Measurements from ENCODE around the gene SLC22A17. TPM values are rescaled to one million over a fixed set of nuclear protein-coding genes. Genes with fewer than 3 reads are reported as not detected.

SLC22A17 gene
- total RNA-seq, 1 experiment from 2014 or later: 42.3 TPM

GRCh38 chr14:23322568-23323517, 29.8 kb downstream of the SLC22A17 start:
- CTCF ChIA-PET: interaction anchor here (0.6 to 4.5 kb wide), 15 partner anchors 16 to 347 kb away, joined by 3 to 39 read pairs (median 8); partner anchors contain the start of genes BCL2L2, CEBPE, CMTM5 and PPP1R3E
- DNase-seq (ENCODE audit: low spot score): no peak
- Mint-ChIP-seq H3K4me3 (peak overlapping the region; percentile 96), H3K27ac (peak overlapping the region; percentile 96), H3K27me3 (ENCODE audit: low read depth) (no peaks in the 10 kb centered on the region), H3K9me3 (no peaks in the 10 kb centered on the region), H3K36me3 (peaks cover 46% of the 10 kb centered on the region), H3K4me1 (peaks cover 26% of the 10 kb centered on the region)
- TF ChIP-seq SMAD3 (CRISPR knock-in tag; IDR thresholded peaks at IDR 0.05; ENCODE audit: borderline replicate concordance) (no peak), ESRRA (CRISPR knock-in tag; IDR thresholded peaks at IDR 0.05; ENCODE audit: borderline replicate concordance) (no peak), ZNF219 (CRISPR knock-in tag; IDR thresholded peaks at IDR 0.05; ENCODE audit: borderline replicate concordance) (no peak), MAX (CRISPR knock-in tag; IDR thresholded peaks at IDR 0.05) (no peak), CTCF (IDR thresholded peaks at IDR 0.05) (no peak), JAZF1 (CRISPR knock-in tag; IDR thresholded peaks at IDR 0.05) (no peak), TEAD1 (CRISPR knock-in tag; IDR thresholded peaks at IDR 0.05) (no peak), SMAD4 (CRISPR knock-in tag; IDR thresholded peaks at IDR 0.05) (no peak), USF2 (CRISPR knock-in tag; IDR thresholded peaks at IDR 0.05) (no peak), AFF4 (CRISPR knock-in tag; IDR thresholded peaks at IDR 0.05; ENCODE audit: borderline replicate concordance) (no peak), ZSCAN18 (CRISPR knock-in tag; IDR thresholded peaks at IDR 0.05) (no peak), NFE2L1 (CRISPR knock-in tag; IDR thresholded peaks at IDR 0.05) (no peak), ARID4B (CRISPR knock-in tag; IDR thresholded peaks at IDR 0.05; ENCODE audit: borderline replicate concordance) (no peak), ZNF512 (CRISPR knock-in tag; IDR thresholded peaks at IDR 0.05; ENCODE audit: borderline replicate concordance) (no peak), PREB (CRISPR knock-in tag; IDR thresholded peaks at IDR 0.05; ENCODE audit: borderline replicate concordance) (no peak), MLX (CRISPR knock-in tag; IDR thresholded peaks at IDR 0.05) (no peak), RELA (CRISPR knock-in tag; IDR thresholded peaks at IDR 0.05; ENCODE audit: borderline replicate concordance) (no peak), TP53 (CRISPR knock-in tag; IDR thresholded peaks at IDR 0.05) (no peak)
- no peak for ATAC-seq
- POLR2A ChIA-PET: interaction anchor here (0.6 to 2.7 kb wide), 7 partner anchors 16 to 331 kb away, joined by 3 to 32 read pairs (median 9); partner anchors contain the start of genes ACIN1, BCL2L2, C14orf119 and SLC22A17
